ENCODE measurements around the gene PI4K2A. TPM values are rescaled to one million over a fixed set of nuclear protein-coding genes. Genes with fewer than 3 reads are reported as not detected.

The PI4K2A gene
- total RNA-seq, 1 donor from 2014 or later: 12.4 TPM

DNA sequence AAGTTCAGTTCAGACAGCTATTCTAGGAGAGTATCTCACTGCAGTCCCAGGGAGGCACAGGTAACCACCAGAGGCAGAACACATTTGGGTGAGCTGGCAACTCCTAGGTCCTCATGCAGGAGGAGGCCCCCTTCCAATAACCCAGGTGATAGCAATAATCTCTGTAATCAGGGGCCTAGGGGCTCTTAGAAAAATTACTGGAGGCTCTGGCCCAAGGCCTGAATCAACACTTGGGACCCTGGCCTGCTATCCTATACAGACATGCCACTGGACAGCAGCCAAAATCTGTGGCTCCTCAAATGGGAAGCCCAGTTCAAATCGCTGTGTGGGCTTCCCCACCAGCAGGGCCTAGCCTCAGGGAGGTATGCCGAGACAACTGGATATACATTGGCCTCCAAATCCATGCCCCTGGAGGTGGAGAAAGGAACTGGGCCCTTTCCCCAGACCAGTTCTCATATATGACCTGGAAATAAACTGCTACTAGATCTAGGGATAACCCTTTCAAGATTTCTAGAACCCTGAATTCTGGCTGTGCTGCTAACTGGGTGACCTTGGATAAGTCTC, 45.0 kb downstream of the PI4K2A start:
- Histone ChIP-seq H3K27ac (replicated peaks) (peak overlapping the region; percentile 91), H3K9me3 (replicated peaks) (no peaks in the 10 kb centered on the region), H3K36me3 (no peaks in the 10 kb centered on the region), H3K4me1 (peaks cover 63% of the 10 kb centered on the region), H3K27me3 (ENCODE audit: low read depth) (no peaks in the 10 kb centered on the region), H3K4me3 (peak overlapping the region; percentile 87)
- TF ChIP-seq CTCF (IDR thresholded peaks at IDR 0.05; ENCODE audit: borderline replicate concordance): peak; percentile 44
- intact Hi-C loops (cut with micrococcal nuclease): loop anchor here (10.0 kb wide), 1 partner anchor 49 kb away; the partner anchor contains the start of gene ZFYVE27
- DNase-seq: no peak

DNA sequence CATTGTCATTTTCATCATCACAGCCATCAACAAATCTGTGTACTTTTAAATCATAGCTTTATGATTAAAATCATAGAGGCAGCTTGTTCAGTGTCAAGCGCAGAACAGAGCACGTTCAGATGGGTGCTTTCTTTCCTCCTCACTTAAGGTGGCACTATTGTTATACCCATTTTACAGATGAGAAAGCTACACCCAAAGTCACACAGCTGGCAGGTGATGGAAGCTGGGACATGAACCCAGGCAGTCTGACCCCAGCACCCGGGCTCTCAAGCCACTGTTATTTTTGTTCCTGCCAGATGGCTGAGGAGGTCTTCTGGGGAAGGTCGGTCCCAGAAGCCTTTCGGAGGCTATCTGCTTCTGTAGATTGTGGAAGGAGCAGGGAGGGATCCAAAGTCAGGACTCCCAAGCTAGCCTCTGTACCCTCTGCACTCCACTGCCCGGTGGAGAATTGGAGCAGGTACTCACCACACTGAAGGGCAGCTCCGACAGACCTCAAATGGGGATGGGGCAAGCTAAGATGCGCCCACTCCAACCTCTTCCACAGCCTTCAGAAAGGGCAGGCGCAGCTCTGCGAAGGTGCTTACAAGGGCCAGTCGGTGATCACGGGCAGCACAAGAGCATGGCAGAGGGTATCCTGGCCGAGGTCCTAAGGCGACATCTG, 46.0 kb downstream of the PI4K2A start:
- intact Hi-C loops (cut with micrococcal nuclease): loop anchor here (10.0 kb wide), 1 partner anchor 48 kb away; the partner anchor contains the start of gene ZFYVE27
- DNase-seq: no peak
- Histone ChIP-seq H3K9me3 (replicated peaks) (no peaks in the 10 kb centered on the region), H3K27ac (replicated peaks) (peak overlapping the region; percentile 91), H3K4me1 (peaks cover 63% of the 10 kb centered on the region), H3K36me3 (no peaks in the 10 kb centered on the region), H3K27me3 (ENCODE audit: low read depth) (no peaks in the 10 kb centered on the region), H3K4me3 (peak overlapping the region; percentile 87)
- no peak for TF ChIP-seq CTCF (IDR thresholded peaks at IDR 0.05; ENCODE audit: borderline replicate concordance)

GRCh38 chr10:97686962-97687784, 46.7 kb downstream of the PI4K2A start, which contains the start of gene AVPI1:
Gene AVPI1 (minus strand): TSS chr10:97687241. CDS start chr10:97679905, 7,336 bp downstream.
- no peak for TF ChIP-seq CTCF (IDR thresholded peaks at IDR 0.05; ENCODE audit: borderline replicate concordance)
- Histone ChIP-seq H3K4me1 (peaks cover 60% of the 10 kb centered on the region), H3K36me3 (no peaks in the 10 kb centered on the region), H3K4me3 (peak within 1 kb of the TSS; percentile 87), H3K9me3 (replicated peaks) (no peaks in the 10 kb centered on the region), H3K27me3 (ENCODE audit: low read depth) (no peaks in the 10 kb centered on the region), H3K27ac (replicated peaks) (peak within 1 kb of the TSS; percentile 91)
- intact Hi-C loops (cut with micrococcal nuclease): loop anchor here (10.0 kb wide), 1 partner anchor 48 kb away; the partner anchor contains the start of gene ZFYVE27
- peak; percentile 97 for DNase-seq

DNA sequence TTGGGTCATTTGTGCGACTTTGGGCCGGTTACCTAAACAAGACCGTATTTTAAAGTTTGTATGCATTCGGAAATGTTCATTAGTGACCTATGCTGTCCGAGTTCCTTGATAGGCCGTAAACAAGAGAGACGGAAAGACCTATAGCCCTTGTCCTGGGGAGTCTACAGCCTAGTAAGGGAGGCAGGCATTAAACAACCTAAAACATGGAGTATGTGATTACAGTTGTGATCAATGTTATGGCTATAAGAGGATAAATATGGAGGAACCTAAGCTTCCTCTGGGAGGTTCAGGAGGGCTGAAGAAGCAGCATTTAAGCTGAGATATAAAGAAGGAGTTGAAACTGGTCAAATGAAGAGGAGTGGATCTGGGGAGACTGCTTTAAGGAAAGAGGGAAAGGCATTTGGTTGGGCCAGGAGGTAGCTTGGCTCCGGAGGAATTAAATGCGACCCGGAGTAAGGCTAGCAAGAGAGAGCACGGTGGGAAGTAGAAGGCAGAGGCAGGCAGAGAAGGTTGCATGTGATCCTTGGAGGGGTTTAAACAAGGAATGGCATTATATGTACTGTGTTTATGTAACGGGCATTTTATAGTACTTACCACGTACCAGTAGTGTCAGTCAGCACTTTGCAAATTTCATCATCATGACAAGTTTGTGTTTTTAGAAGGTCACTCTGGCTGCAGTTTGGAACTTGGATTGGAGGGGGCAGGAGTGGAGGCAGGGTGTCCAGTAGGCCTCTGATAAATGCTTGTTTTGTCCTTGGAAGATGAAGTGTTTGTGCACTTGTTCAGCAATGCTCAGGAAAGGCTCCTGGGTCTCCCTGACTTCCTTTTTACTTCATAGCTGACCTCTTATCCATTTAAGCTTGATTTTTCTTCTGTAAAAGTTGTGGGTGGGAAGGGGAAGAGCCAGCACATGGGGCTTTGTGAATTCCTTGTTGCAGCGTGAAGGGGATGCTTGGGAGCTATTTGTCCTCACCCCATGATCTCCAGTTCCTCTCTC, 47.6 kb downstream of the PI4K2A start:
- no peaks in the 10 kb centered on the region for H3K36me3 ChIP-seq
- no peak for DNase-seq
- H3K9me3 ChIP-seq (replicated peaks): peaks cover 4% of the 10 kb centered on the region
- no peak for TF ChIP-seq CTCF (IDR thresholded peaks at IDR 0.05; ENCODE audit: borderline replicate concordance)
- H3K27me3 ChIP-seq (ENCODE audit: low read depth): no peaks in the 10 kb centered on the region
- H3K27ac ChIP-seq (replicated peaks): peak overlapping the region; percentile 91
- H3K4me1 ChIP-seq: peaks cover 54% of the 10 kb centered on the region
- peak overlapping the region; percentile 87 for H3K4me3 ChIP-seq
- intact Hi-C loops (cut with micrococcal nuclease): loop anchor here (10.0 kb wide), 1 partner anchor 47 kb away; the partner anchor contains the start of gene ZFYVE27

Measured in left ventricle myocardium inferior (tissue), 1 donor.